ENCODE data around the gene CPNE4.

Gene CPNE4

GRCh38 chr3:131537531-131537930 is 497.3 kb downstream of the CPNE4 start:
- Histone ChIP-seq H4K20me1 (ENCODE audit: insufficient read depth, low read length) (no peaks in the 10 kb centered on the region), H3K4me2 (ENCODE audit: low read depth, low read length) (no peak overlapping the region), H3F3A (ENCODE audit: insufficient read depth, low read length) (no peaks in the 10 kb centered on the region), H3K36me3 (replicated peaks; ENCODE audit: insufficient read depth, low read length) (no peaks in the 10 kb centered on the region), H3K27ac (ENCODE audit: low read length) (no peak overlapping the region), H3K4me3 (ENCODE audit: low read length) (no peak overlapping the region), H3K27me3 (replicated peaks; ENCODE audit: insufficient read depth, low read length) (no peaks in the 10 kb centered on the region), H3K9me3 (replicated peaks; ENCODE audit: insufficient read depth, low read length) (no peaks in the 10 kb centered on the region), H3K4me1 (ENCODE audit: low read length) (no peaks in the 10 kb centered on the region), H3K9ac (ENCODE audit: low read length) (no peak overlapping the region), H3K9me2 (replicated peaks; ENCODE audit: insufficient read depth, low read length) (no peaks in the 10 kb centered on the region), H2AFZ (ENCODE audit: low read length) (no peak overlapping the region), H3K79me2 (ENCODE audit: low read length) (no peaks in the 10 kb centered on the region)
- TF ChIP-seq EZH2 (optimal IDR thresholded peaks at IDR 0.05; ENCODE audit: low read depth, low read length) (no peak), EZH2phosphoT487 (IDR thresholded peaks at IDR 0.05; ENCODE audit: low read length) (no peak)
- TF ChIP-seq, protein P1, sequence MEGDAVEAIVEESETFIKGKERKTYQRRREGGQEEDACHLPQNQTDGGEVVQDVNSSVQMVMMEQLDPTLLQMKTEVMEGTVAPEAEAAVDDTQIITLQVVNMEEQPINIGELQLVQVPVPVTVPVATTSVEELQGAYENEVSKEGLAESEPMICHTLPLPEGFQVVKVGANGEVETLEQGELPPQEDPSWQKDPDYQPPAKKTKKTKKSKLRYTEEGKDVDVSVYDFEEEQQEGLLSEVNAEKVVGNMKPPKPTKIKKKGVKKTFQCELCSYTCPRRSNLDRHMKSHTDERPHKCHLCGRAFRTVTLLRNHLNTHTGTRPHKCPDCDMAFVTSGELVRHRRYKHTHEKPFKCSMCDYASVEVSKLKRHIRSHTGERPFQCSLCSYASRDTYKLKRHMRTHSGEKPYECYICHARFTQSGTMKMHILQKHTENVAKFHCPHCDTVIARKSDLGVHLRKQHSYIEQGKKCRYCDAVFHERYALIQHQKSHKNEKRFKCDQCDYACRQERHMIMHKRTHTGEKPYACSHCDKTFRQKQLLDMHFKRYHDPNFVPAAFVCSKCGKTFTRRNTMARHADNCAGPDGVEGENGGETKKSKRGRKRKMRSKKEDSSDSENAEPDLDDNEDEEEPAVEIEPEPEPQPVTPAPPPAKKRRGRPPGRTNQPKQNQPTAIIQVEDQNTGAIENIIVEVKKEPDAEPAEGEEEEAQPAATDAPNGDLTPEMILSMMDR (IDR thresholded peaks at IDR 0.05; ENCODE audit: low read length): no peak
- DNase-seq: no peak

DNA sequence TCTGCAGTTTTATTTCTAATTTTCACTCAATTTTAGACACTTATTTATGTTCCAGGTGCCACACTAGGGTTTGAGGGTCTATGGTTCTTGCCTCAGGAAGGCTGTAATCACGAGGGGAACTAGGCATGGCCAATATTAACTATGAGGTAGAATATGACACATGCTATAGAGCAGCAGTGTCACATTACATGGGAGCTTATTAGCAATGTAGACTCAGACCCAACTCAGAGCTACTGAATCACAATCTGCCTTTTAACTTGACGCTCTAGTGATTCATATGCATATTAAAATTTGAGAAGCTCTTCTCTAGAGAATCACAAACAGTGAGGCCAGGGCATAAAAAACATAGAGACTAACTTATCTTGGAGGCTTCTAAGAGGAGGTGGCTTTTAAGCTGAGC is 499.2 kb downstream of the CPNE4 start:
- H3K27me3 ChIP-seq (replicated peaks; ENCODE audit: insufficient read depth, low read length): no peaks in the 10 kb centered on the region
- no peaks in the 10 kb centered on the region for H3K4me1 ChIP-seq (ENCODE audit: low read length)
- H2AFZ ChIP-seq (ENCODE audit: low read length): no peak overlapping the region
- no peak overlapping the region for H3K9ac ChIP-seq (ENCODE audit: low read length)
- no peaks in the 10 kb centered on the region for H3F3A ChIP-seq (ENCODE audit: insufficient read depth, low read length)
- no peaks in the 10 kb centered on the region for H3K79me2 ChIP-seq (ENCODE audit: low read length)
- H3K27ac ChIP-seq (ENCODE audit: low read length): no peak overlapping the region
- no peaks in the 10 kb centered on the region for H4K20me1 ChIP-seq (ENCODE audit: insufficient read depth, low read length)
- TF ChIP-seq EZH2phosphoT487 (IDR thresholded peaks at IDR 0.05; ENCODE audit: low read length) (no peak), EZH2 (optimal IDR thresholded peaks at IDR 0.05; ENCODE audit: low read depth, low read length) (no peak)
- TF ChIP-seq, protein P1 (IDR thresholded peaks at IDR 0.05; ENCODE audit: low read length): no peak
- H3K4me3 ChIP-seq (ENCODE audit: low read length): no peak overlapping the region
- no peak overlapping the region for H3K4me2 ChIP-seq (ENCODE audit: low read depth, low read length)
- H3K36me3 ChIP-seq (replicated peaks; ENCODE audit: insufficient read depth, low read length): no peaks in the 10 kb centered on the region
- no peaks in the 10 kb centered on the region for H3K9me2 ChIP-seq (replicated peaks; ENCODE audit: insufficient read depth, low read length)
- H3K9me3 ChIP-seq (replicated peaks; ENCODE audit: insufficient read depth, low read length): no peaks in the 10 kb centered on the region
- no peak for DNase-seq

- H2AFZ ChIP-seq (ENCODE audit: low read length): no peak overlapping the region
- no peaks in the 10 kb centered on the region for H3K36me3 ChIP-seq (replicated peaks; ENCODE audit: insufficient read depth, low read length)
- TF ChIP-seq, protein P1 (IDR thresholded peaks at IDR 0.05; ENCODE audit: low read length): no peak
- TF ChIP-seq EZH2 (optimal IDR thresholded peaks at IDR 0.05; ENCODE audit: low read depth, low read length) (no peak), EZH2phosphoT487 (IDR thresholded peaks at IDR 0.05; ENCODE audit: low read length) (no peak)
- no peaks in the 10 kb centered on the region for H3K9me2 ChIP-seq (replicated peaks; ENCODE audit: insufficient read depth, low read length)
- DNase-seq: no peak
- no peaks in the 10 kb centered on the region for H4K20me1 ChIP-seq (ENCODE audit: insufficient read depth, low read length)
- H3K4me1 ChIP-seq (ENCODE audit: low read length): no peaks in the 10 kb centered on the region
- no peaks in the 10 kb centered on the region for H3K79me2 ChIP-seq (ENCODE audit: low read length)
- no peak overlapping the region for H3K27ac ChIP-seq (ENCODE audit: low read length)
- H3K4me2 ChIP-seq (ENCODE audit: low read depth, low read length): no peak overlapping the region
- no peak overlapping the region for H3K9ac ChIP-seq (ENCODE audit: low read length)
- no peaks in the 10 kb centered on the region for H3F3A ChIP-seq (ENCODE audit: insufficient read depth, low read length)
- H3K27me3 ChIP-seq (replicated peaks; ENCODE audit: insufficient read depth, low read length): no peaks in the 10 kb centered on the region
- H3K9me3 ChIP-seq (replicated peaks; ENCODE audit: insufficient read depth, low read length): no peaks in the 10 kb centered on the region
- H3K4me3 ChIP-seq (ENCODE audit: low read length): no peak overlapping the region
Observed at GRCh38 chr3:131535131-131535530, 499.7 kb downstream of the CPNE4 start.
